DMS79 treated with DMSO at 0.1 percent for 48 hours (cell line): ENCODE measurements around the gene HMX3.
"Not testable (repeated sequence)": the region's sequence is repeated elsewhere in the genome, so short reads cannot be mapped to it uniquely, and the experiment has no call there.

ENCODE experiments used
- DNase-seq: peaks from one replicate; lab custom pipeline; 2025; lab: John Stamatoyannopoulos, UW

The HMX3 gene

GRCh38 chr10:123171616-123172015 lies 35.8 kb downstream of the HMX3 start:
- not testable (repeated sequence) for DNase-seq

- no peak for DNase-seq
These were observed 39.9 kb downstream of the HMX3 start for GRCh38 chr10:123175389-123176387.

DNA sequence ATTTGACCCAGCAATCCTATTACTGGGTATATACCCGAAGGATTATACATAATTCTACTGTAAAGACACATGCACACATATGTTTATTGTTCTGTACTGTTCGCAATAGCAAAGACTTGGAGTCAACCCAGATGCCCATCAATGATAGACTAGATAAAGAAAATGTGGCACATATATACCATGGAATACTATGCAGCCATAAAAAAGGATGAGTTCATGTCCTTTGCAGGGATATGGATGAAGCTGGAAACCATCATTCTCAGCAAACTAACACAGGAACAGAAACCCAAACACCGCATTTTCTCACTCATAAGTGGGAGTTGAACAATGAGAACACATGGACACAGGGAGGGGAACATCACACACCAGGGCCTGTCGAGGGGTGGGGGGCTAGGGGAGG lies 42.6 kb downstream of the HMX3 start:
- DNase-seq, result not testable (repeated sequence)

DNA sequence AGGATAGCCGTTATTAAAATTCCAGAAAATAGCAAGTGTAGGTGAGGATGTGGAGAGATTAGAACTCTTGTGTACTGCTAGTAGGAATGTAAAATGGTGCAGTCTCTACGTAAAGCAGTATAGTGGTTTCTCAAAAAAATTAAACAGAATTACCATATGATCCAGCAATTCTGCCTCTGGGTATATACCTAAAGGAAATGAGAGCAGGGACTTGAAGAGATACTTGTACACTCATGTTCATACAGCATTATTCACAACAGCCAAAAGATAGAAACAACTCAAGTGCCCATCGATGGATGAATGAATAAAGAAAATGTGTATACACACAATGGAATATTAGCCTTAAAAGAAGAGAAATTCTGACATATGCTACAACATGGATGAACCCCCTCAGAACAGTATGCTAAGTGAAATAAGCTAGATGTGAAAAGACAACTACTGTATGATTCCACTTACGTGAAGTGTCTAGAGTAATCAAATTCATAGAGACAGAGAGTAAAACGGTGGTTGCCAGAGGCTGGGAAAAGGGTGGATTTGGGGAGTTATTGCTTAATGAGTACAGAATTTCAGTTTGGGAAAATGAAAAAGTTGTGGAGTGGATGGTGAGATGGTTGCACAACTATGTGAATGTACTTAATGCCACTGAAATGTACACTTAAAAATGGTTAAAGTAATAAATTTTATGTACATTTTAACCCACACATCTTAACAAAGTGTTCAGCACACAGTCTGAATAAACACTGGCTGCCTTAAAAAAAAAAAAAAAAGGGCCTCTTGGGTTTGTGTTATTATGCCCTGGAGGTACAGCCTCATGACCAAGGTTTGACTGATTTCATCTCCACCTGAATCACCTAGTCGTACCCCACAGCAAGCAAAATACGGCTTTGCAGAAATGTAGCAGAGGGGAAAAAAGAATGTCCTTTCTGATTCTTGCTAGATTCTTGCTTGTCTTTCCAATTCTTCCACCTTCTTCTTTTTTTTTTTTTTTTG lies 44.6 kb downstream of the HMX3 start:
- DNase-seq, result no peak

DNA sequence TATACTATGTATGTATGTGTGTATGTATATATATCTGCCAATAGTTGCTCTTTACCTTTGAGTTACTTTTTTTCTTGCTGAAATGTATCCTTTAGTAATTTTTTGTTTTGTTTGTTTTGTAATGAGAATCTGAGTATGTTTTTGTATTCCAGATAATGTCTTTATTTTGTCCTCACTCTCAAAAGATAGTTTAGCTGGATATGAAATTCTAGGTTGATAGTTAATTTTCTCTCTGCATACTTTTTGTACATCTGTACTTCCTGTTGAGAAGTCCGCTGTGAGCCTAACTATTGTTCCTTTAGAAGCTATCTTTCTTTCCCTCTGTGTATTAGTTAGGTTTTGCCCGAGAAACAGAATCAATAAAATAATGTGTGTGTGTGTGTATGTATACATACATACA lies 48.0 kb downstream of the HMX3 start:
- no peak for DNase-seq

- DNase-seq, result no peak
These were observed 52.0 kb downstream of the HMX3 start for GRCh38 chr10:123187781-123188180.
